Prostate gland (tissue), 2 donors: ENCODE measurements around the gene INTS7.

ENCODE experiments used
- POLR2A ChIP-seq: fragments of 450-650 bp; IDR thresholded peaks from one replicate; pipeline ENCODE4 v1.6.1; 2016; ENCODE audit warnings: antibody characterized with exemption, mild to moderate bottlenecking
- TF ChIP-seq, protein P1 (sequence below), 4 experiments: fragments of 200-600 bp in 2 of 4; fragments of 450-650 bp in 2 of 4; sonication (generic) in 2 of 4; IDR thresholded peaks; 1 replicate in 3 of 4; 2 replicates in 1 of 4; pipeline ENCODE4 v1.5.1; 2016 to 2019; ENCODE audit warnings: antibody characterized with exemption in 4 of 4, mild to moderate bottlenecking in 2 of 4, moderate library complexity in 2 of 4

DNA sequence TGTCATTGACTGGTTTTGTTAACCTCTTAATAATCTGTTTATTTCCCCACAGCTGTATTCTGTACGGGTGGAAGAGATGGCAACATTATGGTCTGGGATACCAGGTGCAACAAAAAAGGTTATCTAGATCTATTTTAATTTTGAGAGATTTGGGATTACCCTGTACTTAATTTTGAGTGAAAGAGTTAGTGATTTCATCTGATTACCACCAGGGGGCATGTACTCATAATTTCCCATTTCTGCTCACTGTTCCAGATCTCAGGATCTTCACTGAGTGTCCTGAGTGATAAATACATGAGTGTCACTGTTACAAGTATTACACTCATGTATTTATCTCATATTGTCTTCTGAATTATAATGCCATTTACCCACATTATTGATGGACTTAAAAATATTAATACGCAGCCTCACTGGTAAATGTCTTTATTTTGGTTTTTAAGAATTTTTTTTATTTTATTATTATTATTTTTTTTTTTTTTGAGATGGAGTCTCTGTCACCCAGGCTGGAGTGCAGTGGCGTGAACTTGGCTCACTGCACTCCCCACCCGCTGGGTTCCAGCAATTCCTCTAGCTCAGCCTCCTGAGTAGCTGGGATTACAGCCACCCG lies 27.6 kb upstream of the INTS7 start:
- no peak for TF ChIP-seq POLR2A
- TF ChIP-seq, protein P1, sequence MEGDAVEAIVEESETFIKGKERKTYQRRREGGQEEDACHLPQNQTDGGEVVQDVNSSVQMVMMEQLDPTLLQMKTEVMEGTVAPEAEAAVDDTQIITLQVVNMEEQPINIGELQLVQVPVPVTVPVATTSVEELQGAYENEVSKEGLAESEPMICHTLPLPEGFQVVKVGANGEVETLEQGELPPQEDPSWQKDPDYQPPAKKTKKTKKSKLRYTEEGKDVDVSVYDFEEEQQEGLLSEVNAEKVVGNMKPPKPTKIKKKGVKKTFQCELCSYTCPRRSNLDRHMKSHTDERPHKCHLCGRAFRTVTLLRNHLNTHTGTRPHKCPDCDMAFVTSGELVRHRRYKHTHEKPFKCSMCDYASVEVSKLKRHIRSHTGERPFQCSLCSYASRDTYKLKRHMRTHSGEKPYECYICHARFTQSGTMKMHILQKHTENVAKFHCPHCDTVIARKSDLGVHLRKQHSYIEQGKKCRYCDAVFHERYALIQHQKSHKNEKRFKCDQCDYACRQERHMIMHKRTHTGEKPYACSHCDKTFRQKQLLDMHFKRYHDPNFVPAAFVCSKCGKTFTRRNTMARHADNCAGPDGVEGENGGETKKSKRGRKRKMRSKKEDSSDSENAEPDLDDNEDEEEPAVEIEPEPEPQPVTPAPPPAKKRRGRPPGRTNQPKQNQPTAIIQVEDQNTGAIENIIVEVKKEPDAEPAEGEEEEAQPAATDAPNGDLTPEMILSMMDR (IDR thresholded peaks at IDR 0.05): peak; percentile 31 to 73 (median 62)
